Upper lobe of left lung (tissue), 4 donors: ENCODE results near the gene FHDC1.

ENCODE experiments used
- CTCF ChIP-seq, 6 experiments: fragments of 450-650 bp in 4 of 6; fragments of 200-600 bp in 2 of 6; sonication (generic) in 2 of 6; IDR thresholded peaks; one replicate each; pipeline ENCODE4 v1.5.1; 2016 to 2019; ENCODE audit warnings: antibody characterized with exemption in 6 of 6
- EP300 ChIP-seq, 4 donors: sonication (generic); formaldehyde crosslinking; IDR thresholded peaks; one replicate each; pipeline ENCODE4 v1.5.1; 2017; ENCODE audit warnings: antibody characterized with exemption in 4 of 4, control low read depth in 2 of 4

GRCh38 chr4:152936446-152937335 lies 568 bp downstream of the FHDC1 start:
- TF ChIP-seq CTCF (IDR thresholded peaks at IDR 0.05) (peak in 1 of 6 experiments; percentile 1), EP300 (IDR thresholded peaks at IDR 0.05) (no peak)
